ENCODE results near the gene TCF7L2. TPM values are rescaled to one million over a fixed set of nuclear protein-coding genes. Genes with fewer than 3 reads are reported as not detected.

The TCF7L2 gene
- polyA plus RNA-seq, 3 donors = 2.1 to 23.5 (median 6.1) TPM

DNA sequence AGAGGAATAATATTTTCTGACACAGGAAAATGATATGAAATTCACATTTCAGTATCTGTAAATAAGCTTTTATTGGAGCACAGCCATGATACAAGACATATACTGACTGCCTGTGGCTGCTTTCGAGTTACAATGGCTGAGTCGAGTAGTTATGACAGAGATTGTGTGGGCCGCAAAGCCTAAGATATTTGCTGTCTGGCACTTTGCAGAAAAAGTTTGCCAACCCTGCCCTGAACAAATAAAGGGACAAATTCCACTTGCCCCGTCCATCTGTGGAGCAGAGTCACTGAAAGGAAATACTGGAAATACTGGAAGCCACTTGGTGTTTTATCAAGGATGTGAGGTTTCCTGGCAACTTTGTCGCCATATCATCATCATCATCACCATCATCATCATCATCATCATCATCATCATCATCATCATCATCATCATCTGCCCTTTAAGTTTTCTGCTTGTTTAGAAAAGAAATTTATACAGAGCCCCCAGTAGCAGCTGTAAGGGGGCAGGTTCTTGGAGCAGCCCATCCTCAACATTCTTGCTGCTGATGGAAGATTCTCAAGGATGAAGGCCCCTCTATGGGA, 85.8 kb downstream of the TCF7L2 start:
- Histone ChIP-seq H3K4me1 (ENCODE audit: control insufficient read depth in 1 of 2, insufficient read depth in 2 of 2, low read length in 2 of 2) (peaks cover 12 to 18% of the 10 kb centered on the region in 2 donors), H3K9me3 (replicated peaks in 1 of 2; ENCODE audit: control insufficient read depth in 1 of 2, insufficient read depth in 1 of 2, low read length in 2 of 2) (no peaks in the 10 kb centered on the region), H3K27me3 (ENCODE audit: control insufficient read depth in 2 of 2, insufficient read depth in 2 of 2, low read length in 2 of 2) (no peaks in the 10 kb centered on the region), H3K79me2 (ENCODE audit: insufficient read depth, low read length) (peaks cover 3% of the 10 kb centered on the region), H3K4me3 (replicated peaks in 1 of 3; ENCODE audit: low read depth in 2 of 3, low read length in 3 of 3) (no peak overlapping the region), H3K27ac (ENCODE audit: low read depth in 1 of 2, low read length in 2 of 2) (no peak overlapping the region), H3K9ac (ENCODE audit: insufficient read depth, low read length, poor library complexity, severe bottlenecking) (no peak overlapping the region), H3K36me3 (replicated peaks in 1 of 2; ENCODE audit: control insufficient read depth in 1 of 2, insufficient read depth in 2 of 2, low read length in 2 of 2) (peaks cover 0 to 16% of the 10 kb centered on the region in 2 donors), H4K20me1 (ENCODE audit: insufficient read depth, low read length) (peaks cover 95% of the 10 kb centered on the region), H2AFZ (ENCODE audit: insufficient read depth, low read depth, low read length, poor library complexity, severe bottlenecking) (no peak overlapping the region), H3K4me2 (replicated peaks; ENCODE audit: extremely low read depth, low read length, poor library complexity, severe bottlenecking) (no peak overlapping the region)
- DNase-seq = no peak
- Mint-ChIP-seq H3K4me3 (no peak overlapping the region), H3K4me1 (peaks cover 19% of the 10 kb centered on the region), H3K36me3 (peaks cover 23% of the 10 kb centered on the region in 2 donors), H3K9me3 (peaks cover 0 to 2% (median 0%) of the 10 kb centered on the region in 7 donors), H3K27ac (no peak overlapping the region), H3K27me3 (ENCODE audit: low read depth in 3 of 3) (peaks cover 0 to 2% (median 0%) of the 10 kb centered on the region in 3 donors)
- TF ChIP-seq, protein P1, sequence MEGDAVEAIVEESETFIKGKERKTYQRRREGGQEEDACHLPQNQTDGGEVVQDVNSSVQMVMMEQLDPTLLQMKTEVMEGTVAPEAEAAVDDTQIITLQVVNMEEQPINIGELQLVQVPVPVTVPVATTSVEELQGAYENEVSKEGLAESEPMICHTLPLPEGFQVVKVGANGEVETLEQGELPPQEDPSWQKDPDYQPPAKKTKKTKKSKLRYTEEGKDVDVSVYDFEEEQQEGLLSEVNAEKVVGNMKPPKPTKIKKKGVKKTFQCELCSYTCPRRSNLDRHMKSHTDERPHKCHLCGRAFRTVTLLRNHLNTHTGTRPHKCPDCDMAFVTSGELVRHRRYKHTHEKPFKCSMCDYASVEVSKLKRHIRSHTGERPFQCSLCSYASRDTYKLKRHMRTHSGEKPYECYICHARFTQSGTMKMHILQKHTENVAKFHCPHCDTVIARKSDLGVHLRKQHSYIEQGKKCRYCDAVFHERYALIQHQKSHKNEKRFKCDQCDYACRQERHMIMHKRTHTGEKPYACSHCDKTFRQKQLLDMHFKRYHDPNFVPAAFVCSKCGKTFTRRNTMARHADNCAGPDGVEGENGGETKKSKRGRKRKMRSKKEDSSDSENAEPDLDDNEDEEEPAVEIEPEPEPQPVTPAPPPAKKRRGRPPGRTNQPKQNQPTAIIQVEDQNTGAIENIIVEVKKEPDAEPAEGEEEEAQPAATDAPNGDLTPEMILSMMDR (IDR thresholded peaks at IDR 0.05) = no peak
- intact Hi-C loops (cut with micrococcal nuclease) = no loop called here
- 100% methylated on average over 3 of the region's 5 CpGs for WGBS (ENCODE audit: insufficient coverage)

DNA sequence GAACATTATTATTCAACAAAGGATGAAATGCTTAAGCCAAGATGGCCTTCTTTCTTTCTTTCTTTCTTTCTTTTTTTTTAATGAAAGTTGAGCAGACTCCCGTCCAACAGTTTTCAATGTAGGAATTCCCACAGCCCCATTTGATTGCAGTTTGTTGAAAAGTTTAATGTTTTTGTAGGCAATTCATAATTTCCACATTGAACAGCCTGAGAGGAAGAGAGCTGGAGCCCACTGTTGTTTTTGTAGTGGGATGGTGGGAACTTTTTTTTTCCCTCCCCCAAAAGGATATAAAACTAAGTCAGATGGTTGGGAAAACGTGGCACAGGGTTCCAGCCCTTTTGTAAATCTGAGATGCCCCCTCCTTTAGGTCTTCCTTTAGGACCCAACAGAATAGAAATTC, 86.6 kb downstream of the TCF7L2 start:
- H3K27me3 ChIP-seq (ENCODE audit: control insufficient read depth in 2 of 2, insufficient read depth in 2 of 2, low read length in 2 of 2) = no peaks in the 10 kb centered on the region
- Mint-ChIP-seq H3K4me3 (no peak overlapping the region), H3K9me3 (peaks cover 0 to 2% (median 0%) of the 10 kb centered on the region in 7 donors), H3K36me3 (peaks cover 22 to 25% of the 10 kb centered on the region in 2 donors), H3K27ac (no peak overlapping the region), H3K27me3 (ENCODE audit: low read depth in 3 of 3) (peaks cover 0 to 2% (median 0%) of the 10 kb centered on the region in 3 donors), H3K4me1 (peaks cover 15% of the 10 kb centered on the region)
- H3K36me3 ChIP-seq (replicated peaks in 1 of 2; ENCODE audit: control insufficient read depth in 1 of 2, insufficient read depth in 2 of 2, low read length in 2 of 2) = peaks cover 0 to 24% of the 10 kb centered on the region in 2 donors
- H3K79me2 ChIP-seq (ENCODE audit: insufficient read depth, low read length) = peaks cover 3% of the 10 kb centered on the region
- no peak overlapping the region for H3K27ac ChIP-seq (ENCODE audit: low read depth in 1 of 2, low read length in 2 of 2)
- peaks cover 12 to 18% of the 10 kb centered on the region in 2 donors for H3K4me1 ChIP-seq (ENCODE audit: control insufficient read depth in 1 of 2, insufficient read depth in 2 of 2, low read length in 2 of 2)
- intact Hi-C loops (cut with micrococcal nuclease) = no loop called here
- H3K4me2 ChIP-seq (replicated peaks; ENCODE audit: extremely low read depth, low read length, poor library complexity, severe bottlenecking) = no peak overlapping the region
- no peaks in the 10 kb centered on the region for H3K9me3 ChIP-seq (replicated peaks in 1 of 2; ENCODE audit: control insufficient read depth in 1 of 2, insufficient read depth in 1 of 2, low read length in 2 of 2)
- H3K4me3 ChIP-seq (replicated peaks in 1 of 3; ENCODE audit: low read depth in 2 of 3, low read length in 3 of 3) = no peak overlapping the region
- TF ChIP-seq, protein P1 (IDR thresholded peaks at IDR 0.05) = no peak
- H4K20me1 ChIP-seq (ENCODE audit: insufficient read depth, low read length) = peaks cover 92% of the 10 kb centered on the region
- no peak overlapping the region for H2AFZ ChIP-seq (ENCODE audit: insufficient read depth, low read depth, low read length, poor library complexity, severe bottlenecking)
- H3K9ac ChIP-seq (ENCODE audit: insufficient read depth, low read length, poor library complexity, severe bottlenecking) = no peak overlapping the region
- DNase-seq = no peak
- no CpG with 5 or more reads among the region's 2 CpGs for WGBS (ENCODE audit: insufficient coverage)
